NT2/D1 (cell line): Measurements from ENCODE around the gene MAD2L1.

Experiments used
- SUZ12 ChIP-seq: IDR thresholded peaks from 2 replicates; pipeline ENCODE4 v1.6.1; 2011; ENCODE audit not compliant: insufficient read length, insufficient read depth; ENCODE audit errors: extremely low read depth
- YY1 ChIP-seq: IDR thresholded peaks from 2 replicates; pipeline ENCODE4 v1.6.1; 2011; ENCODE audit not compliant: insufficient read length, insufficient read depth
- ZNF274 ChIP-seq: IDR thresholded peaks from 2 replicates; pipeline ENCODE4 v1.6.1; 2011; ENCODE audit warnings: mild to moderate bottlenecking, low read depth, low read length

GRCh38 chr4:120017939-120018692, 48.5 kb downstream of the MAD2L1 start:
- TF ChIP-seq ZNF274 = no peak
- no peak for TF ChIP-seq SUZ12
- TF ChIP-seq YY1 = no peak
